Stimulated activated CD4-positive, alpha-beta T cell treated with anti-CD3 and anti-CD28 coated beads, Interleukin-1b, Interleukin-23, amount 100 ng/mL, for 24 hours (primary cell): ENCODE measurements around the gene NPTN.
"Not testable (repeated sequence)": the region's sequence is repeated elsewhere in the genome, so short reads cannot be mapped to it uniquely, and the experiment has no call there.

Experiments used
- DNase-seq, 4 experiments: peaks; one replicate each; pipeline ENCODE4 v3.0.0-alpha.2; 2020; ENCODE audit warnings: low read depth in 4 of 4, low spot score in 1 of 4

Gene NPTN

DNA sequence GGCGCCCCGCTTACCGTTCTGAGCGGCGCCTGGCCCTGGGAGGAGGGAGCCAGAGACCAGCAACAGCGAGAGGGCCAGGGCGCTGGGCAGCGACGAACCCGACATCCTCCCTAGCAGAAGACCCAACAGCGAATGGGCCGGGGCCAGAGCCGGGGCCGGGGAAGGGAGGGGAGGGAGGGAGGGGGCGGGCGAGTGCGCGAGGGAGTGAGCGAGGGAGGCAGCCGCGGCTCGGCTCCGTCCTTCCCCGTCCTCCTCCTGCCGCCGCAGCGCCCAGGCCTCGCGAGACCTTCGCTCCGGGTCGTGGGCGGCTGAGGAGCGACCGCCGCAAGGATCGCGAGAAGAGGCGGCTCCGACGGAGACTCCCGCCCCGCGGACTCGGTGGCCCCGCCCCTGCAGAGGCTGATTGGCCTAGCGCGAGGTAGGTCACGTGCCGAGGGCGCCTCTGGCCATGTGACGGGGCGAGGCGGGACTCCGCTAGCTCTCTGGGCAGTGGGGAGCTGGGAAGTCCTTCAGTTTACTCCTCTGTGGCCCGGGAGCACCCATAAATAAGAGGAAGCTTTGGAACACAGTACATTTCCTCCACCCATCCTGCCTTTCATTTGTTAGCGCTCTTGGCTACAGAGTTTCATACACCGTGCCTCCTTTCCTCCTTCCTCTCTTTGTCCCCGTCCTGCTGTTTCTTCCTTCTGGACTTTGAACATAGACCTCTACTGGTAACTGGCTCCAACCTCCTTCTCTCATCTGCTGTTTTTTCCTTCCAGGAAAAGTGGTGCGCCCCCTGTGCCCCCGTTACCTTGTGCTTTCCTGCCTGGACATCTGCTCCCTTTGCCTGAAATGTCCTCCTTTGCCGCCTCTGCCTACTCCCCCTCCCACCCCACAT, at the start of gene NPTN:
NPTN (minus strand) TSS at position 279 of the 880 bp plus-strand sequence; CDS start at position 105, 174 bp downstream.
- DNase-seq = peak; percentile 93 to 98 (median 98)

DNA sequence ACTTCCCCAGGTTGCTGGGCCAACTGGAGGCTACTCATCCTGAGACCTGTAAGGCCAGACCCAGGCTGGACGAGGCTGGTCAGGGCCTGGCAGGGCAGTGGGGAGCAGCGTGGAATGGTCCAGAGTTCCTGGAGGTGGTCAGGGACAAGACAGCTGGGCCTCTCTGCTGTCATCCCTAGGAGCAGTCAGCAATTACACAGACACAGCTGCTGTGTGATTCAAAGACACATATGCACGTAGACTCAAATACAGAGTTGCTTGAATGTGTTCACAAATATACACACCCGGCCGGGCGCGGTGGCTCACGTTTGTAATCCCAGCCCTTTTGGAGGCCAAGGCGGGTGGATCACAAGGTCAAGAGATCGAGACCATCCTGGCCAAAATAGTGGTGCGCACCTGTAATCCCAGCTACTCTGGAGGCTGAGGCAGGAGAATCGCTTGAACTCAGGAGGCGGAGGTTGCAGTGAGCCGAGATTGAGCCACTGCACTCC, 49.5 kb upstream of the NPTN start:
- DNase-seq = no peak

DNA sequence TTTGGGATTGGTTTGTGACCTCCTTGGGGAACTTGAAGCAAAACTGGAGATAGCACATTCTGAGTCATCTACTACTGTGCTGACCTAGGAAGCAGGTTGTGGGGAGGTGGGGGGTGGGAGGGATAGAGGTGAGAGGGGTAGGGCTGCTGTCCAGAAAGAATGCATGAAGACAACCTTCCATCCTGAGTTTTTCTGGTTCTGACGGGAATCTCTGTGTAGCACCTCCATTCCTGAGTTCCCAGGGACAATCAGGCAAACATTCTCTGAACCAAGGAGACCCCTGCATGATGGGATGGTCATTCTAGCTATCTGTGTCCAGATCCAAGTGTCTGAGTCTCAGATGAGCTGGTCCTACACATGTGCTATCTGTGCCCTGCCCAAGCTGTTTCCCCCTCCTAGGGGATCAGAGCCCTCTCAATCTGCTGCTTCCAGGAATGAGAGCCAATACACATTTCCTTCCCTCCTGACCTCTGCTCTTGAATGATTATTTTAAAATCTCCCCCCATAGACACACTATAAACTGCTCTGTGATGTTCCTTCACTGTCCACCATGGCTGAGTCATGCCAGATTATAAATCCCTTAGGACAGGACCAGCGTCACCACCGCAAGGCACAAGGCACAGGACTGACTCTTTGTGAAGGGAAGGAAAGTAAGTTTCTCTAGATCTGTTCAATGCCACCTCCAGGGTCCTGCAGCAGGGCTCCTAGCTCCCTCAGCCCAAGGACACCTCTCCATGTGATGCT, 48.8 kb upstream of the NPTN start:
- no peak for DNase-seq

DNA sequence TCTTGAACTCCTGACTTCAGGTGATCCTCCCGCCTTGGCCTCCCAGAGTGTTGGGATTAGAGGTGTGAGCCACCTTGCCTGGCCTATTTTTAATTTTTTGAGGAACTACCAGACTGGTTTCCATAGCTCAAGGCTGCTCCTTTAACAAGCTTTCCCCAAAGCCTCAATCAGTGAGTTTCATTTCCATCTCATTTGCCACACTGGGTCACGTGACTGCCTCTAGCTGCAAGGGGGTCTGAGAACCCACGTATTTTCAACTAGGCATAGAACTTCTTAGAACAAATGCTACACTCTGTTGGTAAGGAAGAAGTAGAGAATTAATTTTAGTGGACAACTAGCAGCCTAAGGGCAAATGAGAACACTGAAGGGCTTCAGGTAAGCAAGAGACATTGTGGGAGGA, 47.9 kb upstream of the NPTN start:
- no peak for DNase-seq

DNA sequence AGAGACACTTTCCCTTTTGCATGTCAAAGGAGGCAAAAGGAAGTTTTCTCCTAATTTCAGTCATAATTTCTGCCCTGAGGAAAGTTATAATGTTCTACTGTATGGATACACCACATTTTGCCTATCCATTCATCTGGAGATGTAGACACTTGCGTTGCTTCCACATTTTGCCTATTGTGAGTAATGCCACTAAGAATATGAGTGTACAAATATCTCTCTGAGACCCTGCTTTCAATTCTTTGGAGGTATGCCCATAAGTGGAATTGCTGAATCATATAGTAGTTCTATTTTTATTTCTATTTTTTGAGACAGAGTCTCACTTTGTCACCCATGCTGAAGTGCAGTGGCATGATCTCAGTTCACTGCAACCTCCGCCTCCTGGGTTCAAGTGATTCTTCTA, 47.4 kb upstream of the NPTN start:
- DNase-seq = no peak

DNA sequence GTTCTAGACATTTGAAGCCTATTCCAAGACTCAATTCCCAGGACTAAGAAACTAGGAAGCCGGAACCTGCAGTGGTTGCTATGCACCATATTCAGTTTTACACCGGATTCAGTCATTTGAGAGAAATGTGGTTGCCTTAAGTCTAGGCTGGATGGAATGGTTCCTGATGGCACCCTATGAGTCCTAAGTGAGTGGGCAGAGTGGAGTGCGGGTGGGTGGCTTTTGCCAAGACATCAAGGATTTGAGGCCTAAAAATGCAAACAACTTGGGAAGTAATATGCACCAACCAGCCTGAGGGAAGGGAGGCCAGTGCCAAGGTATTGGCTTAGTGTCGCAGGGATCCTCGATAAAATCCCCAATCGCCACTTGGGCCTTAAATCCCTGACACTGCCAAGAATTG, 46.8 kb upstream of the NPTN start:
- DNase-seq = no peak

DNA sequence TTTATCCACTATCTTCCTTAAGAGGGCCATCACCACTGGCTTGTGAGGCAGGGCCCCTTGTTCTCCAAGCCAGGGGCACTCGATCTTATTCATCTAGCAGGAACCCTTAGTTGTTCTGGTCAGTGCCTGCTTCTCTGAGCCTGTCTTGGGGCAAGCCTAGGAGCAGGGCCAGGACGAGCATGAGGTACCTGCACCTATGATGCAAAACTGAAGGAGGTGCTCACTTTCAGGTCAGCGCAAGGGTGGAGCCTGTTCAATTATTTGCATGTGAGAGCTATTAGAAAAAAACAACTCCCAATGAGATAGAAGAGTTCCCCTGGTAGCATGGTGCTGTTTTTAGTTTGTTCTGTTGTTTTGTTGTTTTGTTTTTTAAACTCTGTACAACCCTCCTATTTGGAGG, 46.0 kb upstream of the NPTN start:
- no peak for DNase-seq

DNA sequence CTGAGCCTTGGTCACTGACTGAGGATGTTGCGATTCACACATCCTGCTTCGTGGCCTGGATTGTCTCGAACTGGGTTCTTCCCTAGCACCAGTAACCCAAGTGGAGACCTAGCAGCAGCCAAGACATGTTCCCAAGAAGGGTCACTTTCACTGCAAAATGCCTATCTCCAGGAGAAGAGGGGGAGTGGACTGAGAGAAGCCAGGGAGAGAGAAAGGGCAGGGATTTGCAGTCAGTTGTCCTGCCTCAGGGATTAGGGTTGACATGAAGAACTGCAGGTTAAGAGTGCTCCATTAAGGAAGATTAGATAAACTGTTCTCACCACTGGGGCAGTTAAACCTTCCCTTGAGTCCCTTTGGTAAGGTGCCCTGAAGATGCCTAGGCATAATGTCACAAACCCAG, 45.3 kb upstream of the NPTN start:
- no peak for DNase-seq

DNA sequence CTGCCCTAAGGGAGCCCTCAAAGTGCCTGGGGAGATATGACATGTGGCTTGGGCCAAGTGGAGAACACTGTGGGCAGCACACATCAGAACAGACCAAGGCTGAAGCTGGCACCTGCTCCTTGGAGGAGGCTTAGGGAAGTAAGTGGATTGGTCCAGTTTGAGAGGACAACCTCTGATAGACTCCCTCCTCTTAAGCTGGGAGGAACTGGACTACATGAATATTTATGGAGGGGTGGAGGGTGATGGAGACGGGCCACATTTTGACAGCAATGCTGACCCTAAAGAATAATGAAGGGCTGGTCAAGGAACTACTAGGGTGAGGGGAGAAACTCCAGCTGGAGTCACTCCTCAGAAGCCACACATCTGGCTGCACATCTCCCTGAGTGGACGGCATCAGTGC, 44.5 kb upstream of the NPTN start:
- no peak for DNase-seq

DNA sequence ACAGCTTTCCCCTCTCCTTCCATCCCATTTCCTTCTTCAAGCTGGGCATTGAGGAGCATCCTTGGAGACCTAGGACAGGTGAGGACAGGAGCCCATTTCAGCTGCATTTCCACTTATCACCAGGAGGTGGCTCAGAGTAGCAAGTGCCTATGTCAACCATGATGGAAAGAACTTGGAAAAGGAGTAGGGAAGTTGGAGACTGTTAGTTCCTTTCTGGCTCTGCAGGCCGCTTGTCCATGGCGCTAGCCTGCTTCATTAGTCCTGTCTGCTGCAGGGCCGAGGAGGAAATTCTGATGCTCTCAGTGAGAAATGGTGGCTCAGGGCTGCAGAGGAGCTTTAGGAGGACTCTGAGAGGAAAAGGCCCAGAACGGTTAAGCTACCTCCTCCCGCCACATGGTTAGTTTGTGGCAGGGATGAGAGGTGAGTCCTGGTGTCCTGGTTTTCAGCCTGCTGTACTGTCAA, 44.0 kb upstream of the NPTN start:
- DNase-seq = peak in 1 of 4 experiments; percentile 34

DNA sequence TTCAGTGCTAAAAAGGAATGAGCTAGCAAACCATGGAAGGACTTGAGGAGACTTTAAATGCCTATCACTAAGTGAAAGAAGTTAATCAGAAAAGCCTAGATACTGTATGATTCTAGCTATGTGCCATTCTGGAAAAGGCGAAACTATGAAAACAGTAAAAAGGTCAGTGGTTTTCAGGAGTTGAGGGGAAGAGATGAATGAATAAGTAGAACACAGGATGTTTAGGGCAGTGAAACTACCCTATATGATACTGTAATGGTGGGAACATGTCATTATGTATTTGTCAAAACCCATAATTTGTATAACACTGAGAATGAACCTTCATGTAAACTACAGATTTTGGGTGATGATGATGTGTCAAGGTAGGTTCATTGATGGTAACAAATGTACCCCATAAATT, 41.4 kb upstream of the NPTN start:
- no peak for DNase-seq

DNA sequence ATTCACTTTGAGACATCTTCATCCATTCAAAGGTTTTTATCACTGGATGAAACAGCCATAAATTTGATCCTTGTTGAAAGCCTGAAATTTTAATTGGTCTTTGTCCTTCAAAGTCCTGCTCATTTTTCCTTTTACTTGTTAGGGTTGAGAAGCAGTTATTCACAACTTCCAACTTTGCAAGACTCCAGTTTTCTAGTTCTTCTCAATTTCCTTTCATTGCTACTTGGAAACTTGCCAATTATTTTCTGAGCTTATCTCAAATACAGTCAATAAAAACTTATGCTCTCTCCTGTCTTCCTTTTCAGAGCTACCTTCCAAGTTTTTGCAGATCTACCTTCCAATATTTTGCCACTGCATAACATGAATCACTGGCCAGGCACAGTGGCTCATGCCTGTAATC, 27.3 kb upstream of the NPTN start:
- DNase-seq = no peak

DNA sequence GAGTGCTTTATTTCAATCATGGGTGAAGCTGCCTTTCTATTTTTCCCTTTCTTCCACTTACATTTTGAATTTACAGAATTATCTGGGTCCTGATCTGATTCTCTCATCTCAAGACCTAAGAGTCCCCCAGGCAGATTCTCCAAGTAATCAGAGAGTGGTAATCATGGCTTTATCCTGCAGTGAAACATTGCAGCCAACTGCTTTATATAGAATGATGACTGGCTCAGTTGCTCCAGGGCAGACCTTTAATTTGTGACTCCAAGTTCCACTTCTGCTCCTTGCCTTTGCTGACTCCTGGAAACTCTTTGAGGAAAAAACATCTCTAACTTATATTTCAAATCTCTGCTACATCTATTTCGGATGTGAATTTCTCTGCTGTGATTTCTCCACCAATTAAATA, 25.5 kb upstream of the NPTN start:
- DNase-seq = no peak

DNA sequence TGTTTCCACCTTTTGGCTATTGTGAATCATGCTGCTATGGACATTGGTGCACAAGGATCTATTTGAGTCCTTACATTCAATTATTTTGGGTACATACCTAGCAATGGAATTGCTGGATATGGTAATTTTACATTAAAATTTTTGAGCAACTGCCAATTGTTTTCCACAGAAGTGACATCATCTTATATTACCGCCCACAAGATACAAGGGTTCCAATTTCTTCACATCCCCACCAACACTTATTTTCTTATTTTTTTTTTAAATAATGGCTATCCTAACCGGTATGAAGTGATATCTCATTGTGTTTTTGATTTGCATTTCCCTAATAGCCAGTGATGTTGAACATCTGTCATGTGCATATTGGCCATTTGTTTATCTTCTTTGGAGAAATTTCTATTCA, 22.5 kb upstream of the NPTN start:
- no peak for DNase-seq

DNA sequence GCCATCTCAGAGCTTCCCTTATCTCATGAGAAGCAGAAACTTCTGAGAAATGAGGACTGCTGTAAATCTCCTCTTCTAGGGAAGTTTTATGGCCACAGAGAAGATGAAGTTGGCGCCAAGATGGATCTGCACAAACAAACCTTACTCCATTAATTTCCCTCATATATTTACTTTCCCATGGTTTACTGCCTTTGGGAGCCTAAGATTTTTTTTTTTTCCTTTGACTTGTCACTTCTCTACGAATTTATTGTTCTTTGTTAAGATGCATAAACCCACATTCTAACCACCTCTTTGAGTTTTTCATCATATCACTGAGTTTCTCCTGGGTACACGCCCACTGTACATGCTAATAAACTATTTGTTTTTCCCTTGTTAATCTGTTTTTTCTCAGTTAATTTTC, 21.5 kb upstream of the NPTN start:
- DNase-seq = no peak

DNA sequence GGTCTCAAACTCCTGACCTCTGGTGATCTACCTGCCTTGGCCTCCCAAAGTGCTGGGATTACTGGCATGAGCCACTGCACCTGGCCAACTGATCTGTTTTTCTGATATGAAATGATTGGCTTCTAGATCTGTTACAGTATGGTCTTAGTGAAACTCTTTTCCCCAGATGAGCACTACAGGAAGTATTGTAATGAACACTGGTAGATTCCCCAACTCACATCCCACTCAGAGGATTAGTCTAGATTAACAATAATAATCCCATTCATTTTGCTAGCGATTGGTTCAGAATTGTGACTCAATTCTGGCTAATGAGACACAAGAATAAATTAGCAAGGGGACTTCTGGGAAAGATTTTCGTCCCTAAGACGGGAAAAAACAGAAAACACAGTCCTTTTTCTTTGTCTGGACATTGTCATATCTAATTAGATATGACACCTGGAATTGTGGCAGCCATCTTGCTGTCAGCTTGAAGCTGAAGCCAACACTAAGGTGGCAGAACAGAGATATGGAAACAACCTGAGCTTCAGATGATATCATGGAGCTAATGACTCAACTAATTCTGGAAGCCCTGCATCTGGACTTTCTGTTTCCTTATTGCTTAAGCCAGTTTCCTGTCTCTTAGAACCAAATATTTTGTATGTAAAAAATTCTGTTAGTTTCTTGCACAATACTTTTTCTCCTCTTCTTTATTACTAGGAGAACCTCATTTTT, 17.4 kb upstream of the NPTN start:
- DNase-seq = no peak

DNA sequence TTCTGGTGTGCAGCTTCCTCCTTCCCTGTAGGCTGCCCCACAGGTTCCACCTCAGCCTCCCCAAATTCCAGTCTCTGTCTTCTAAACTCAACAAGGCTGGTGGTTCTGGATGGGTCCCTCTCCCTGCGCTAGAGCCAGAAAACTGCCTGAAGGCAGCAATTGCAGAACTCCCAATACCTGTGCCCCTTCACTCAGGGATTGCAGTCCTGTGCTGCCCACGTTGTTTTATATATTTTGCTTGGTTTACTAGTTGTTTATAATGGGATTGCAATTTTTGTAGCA, 14.8 kb upstream of the NPTN start:
- no peak for DNase-seq

DNA sequence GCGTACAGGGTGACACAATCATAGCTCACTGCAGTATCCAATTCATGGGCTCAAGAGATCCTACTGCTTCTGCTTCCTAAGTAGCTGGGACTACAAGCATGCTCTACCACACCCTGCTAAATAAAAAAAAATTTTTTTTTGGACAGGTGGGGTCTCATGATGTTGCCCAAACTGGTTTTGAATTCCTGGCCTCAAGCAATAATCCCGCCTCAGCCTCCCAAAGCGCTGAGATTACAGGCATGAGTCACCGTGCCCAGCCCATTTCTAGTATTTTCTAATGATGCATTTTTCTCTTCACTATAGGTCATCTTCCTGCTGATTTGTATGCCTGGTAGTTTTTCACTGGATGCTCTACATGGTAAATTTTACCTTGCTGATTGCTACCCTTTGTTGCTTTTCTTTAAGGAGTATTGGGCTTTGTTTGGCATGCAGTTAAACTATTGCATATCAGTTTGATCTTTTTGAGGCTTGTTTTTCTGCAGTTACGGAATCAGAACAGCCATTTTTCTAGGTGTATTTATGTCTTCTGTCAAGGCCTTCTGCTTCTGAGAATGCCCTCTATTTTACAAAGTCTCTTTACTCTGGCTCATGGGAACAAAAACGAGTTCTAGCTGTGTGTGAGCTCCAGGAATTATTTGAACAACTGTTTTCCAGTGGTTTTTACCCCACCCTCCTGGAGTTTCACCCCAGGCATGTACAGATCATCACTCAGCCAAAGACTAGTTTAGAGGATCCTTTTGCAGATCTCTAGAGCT, 14.2 kb upstream of the NPTN start:
- no peak for DNase-seq

DNA sequence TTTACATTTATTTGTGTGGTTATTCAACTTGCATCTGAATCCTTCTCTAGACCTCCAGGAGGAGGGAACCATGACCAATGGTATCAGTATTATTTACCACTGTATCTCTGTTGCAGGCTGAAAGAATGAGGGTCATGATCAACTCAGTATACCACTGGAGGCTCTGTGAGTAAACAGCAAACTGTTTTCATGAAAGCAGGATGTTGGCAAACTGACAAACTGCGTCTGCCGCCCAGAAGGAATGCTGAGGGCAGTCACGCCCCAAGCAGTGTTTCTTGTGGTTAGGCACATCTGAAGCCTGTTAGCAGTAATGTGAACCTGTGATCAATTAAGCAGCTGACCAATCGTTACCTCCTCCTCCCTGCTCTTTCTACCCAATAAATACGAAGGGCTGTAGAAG, 6.3 kb upstream of the NPTN start:
- not testable (repeated sequence) for DNase-seq

DNA sequence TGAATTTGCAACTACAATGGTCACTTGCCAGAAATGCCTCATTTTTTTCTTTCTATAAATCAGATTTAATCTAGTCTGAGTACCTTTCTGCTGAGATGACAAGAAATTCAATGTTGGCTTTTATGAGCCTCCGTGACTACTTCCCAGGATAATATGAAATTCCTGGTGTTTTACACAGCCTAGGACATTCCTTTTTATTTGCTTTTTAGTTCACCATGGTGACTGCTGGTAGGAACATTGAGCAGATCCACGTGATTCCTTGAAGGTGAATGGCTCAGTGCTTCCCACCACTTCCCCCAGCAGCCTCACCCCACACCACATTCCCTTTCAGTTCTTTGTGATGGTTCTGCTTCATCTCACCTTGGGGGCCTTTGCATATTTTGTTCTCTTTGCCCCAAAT, 4.3 kb upstream of the NPTN start:
- DNase-seq = no peak

DNA sequence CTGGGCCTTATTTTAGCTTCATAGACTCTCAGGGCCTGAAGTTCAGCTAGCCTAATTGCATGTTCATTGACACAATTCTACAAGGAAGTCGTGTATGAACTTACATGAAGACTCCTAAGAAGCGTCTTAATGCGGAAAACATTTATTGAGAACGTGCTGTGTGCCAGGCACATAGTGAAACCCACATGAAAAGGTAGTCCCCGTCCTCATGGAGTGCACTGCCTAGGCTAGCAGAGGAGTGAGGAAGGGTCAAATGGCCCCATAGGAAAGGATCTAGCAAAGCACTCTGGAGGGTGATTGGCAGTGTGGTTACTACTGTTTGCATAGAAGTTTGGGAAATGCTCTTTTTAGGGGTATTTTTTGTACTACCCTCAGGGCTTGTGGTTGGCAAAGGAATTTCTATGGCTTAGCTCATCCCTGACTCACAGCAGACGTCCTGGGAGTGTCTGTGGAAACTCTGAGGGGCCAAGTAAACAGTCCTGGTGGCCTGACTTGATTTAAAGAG, 854 bp upstream of the NPTN start:
- no peak for DNase-seq
